HG03159 (cell line): Measurements from ENCODE around the gene YKT6.

Source experiments
- ATAC-seq: cut with Tn5 transposase; IDR thresholded peaks from one replicate; pipeline ENCODE4 v1.9.1; 2021; ENCODE audit warnings: mild to moderate bottlenecking, moderate library complexity; ENCODE audit not compliant: unreplicated experiment

Gene YKT6

DNA sequence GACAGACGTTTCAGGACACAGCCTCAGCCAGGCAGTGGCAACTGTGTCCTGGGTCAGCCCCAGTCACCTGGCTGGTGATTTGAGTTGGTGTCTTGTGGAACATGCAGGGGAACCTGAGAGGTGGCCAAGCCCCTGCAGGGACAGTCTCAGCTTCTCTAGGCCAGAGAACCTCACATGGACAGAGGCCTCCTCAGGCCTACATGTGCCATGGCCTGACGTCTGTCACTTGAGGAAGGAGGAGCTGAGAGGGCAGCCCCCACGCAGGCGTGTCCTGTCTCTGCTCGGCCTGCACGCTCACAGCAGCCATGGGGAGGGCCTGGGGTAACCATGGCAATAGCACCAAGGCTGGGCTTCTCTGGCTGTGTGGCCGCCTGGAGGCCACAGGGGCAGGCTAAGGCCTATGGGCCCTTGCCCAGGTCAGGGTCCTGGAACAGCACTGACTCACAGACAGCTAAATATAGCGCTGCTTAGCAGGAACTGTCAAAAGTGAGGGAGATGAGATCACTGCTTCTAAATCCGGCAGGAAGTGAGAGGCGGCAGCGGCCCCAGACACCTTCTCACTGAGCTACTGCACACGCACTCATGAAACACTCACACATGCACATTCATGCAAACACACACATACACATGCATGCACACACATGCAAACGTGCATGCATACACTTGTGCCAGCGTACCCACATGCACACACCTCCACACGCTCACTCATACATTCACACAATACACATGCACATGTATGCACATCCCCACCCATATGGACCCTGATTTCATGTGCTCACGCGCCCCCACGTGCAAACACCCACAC is 57.0 kb downstream of the YKT6 start:
- peak; percentile 88 for ATAC-seq

DNA sequence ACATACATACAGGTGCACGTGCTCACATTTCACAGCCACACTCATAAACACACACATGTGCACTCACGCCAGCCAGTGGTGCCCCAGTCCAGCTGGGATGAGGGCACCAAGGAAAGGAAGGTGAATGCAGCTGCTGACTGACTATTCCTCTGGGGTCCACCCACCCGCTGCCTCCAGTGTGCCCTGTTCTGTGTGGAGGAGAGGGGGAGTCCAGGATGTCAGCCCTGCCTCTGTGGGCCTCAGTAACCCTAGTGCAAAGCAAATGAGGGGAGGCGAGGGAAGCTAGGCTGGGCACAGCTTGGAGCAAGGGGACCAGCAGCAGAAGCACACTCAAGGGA is 57.6 kb downstream of the YKT6 start:
- ATAC-seq: no peak

DNA sequence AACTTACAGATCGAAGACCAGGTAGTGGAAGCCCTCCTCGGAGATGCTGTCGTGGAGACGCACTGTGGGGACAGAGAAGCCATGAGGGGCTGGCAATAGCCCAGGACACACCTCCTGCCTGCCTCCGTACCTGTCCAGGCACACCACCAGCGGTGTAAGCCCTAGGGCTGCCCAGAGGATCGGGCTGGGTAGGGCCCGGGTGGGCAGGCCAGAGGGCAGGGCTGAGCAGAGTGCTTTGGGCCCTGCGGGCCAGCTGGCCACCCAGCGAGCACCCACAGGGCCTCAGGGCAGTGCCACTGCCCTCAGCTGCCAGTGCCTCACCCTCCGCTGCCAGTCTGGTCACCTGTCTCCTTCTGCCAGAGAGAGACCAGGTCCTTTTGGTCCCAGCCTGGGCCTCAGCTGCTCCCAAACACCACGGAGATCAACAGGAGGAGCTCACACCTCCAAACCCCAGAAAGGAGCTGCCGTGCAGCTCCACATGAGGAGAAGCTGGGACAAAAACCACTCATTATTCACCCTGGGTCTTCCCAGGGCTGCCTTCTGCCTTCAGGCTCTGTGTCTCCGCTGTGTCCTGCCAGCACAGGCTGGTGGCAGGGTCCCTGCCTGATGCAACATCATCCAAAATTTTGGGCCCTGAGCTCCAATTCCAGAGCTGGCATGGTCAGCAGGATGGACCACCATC is 58.2 kb downstream of the YKT6 start:
- no peak for ATAC-seq

DNA sequence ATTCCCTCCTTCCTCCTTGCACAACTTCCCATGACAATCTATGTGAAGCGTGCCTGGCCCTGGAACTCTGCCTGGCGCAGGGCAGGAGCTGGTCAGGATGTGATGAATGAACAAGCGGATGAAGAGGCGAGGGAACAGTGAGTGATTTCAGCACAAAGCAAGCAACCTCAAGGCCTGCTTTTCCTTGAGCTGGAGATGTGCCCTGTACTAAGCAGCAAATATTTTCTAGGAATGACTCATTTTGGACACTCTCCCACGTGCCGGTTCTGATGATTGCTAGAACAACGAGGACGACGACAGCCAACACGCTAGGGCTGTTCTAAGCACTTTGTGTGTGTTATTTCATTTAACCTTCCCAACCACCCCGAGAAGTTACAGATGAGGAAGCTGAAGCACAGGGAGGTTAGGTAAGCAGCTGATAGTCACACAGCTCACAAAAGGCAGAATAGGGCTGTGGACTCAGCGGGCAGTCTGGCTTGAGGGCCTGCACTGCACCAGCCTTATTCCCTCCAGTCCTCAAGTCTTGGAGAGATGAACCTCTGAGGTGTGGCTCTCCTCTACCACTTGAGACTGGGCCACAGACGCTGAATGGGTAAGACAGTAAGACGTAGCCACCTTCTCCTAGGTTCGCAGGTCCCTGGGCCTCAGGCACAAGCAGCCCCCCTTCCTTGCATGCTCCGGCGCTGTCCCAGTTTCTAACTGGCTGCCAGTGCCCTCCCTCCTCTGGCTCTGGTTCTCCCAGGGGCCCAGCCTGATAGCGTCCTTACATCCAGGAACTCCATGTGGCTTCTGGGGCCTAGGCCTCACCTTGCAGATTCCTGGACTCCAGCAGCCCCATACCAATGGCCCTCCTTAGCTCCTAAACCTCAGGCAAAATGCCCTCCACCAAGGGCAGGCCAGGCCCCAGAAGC is 59.0 kb downstream of the YKT6 start:
- ATAC-seq: no peak

DNA sequence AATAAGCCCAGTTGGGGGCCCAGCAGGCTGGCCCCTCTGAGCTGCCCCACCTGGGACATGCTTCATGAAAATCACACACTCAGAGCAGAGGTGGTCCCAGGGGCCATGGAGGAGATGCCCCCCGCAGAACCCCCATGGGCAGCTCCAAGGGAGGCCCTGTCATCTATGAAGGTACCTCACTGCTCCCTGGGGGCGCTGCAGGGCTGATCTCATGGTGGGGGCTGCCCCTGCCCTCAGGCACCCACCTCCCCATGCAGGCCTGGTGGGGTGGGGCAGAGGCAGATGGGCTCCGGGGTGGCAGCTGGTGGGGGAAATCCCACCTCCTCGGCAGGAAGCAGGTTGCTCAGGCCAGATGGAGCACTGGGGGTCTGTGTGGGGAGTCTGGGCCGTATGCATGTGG is 60.5 kb downstream of the YKT6 start:
- no peak for ATAC-seq

DNA sequence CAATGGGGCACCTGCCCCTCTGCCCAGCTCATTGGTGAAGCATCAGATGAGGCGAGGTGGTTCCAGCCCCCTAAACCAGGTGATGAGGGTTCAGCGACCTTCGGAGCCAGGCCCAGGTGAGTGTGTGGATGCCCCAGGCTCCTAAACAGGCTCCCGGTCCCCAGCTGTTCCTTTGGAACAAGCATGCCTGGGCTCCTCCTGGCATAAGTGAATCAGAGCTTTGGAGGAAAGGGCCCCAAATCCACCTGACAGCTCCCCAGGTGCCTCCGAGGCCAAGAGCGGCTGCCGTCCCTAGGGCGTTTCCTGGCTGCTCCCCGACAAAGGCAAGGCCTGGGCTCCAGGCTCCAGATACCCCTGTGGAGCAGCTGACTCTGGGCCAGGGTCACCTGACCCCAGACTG is 61.3 kb downstream of the YKT6 start:
- no peak for ATAC-seq

DNA sequence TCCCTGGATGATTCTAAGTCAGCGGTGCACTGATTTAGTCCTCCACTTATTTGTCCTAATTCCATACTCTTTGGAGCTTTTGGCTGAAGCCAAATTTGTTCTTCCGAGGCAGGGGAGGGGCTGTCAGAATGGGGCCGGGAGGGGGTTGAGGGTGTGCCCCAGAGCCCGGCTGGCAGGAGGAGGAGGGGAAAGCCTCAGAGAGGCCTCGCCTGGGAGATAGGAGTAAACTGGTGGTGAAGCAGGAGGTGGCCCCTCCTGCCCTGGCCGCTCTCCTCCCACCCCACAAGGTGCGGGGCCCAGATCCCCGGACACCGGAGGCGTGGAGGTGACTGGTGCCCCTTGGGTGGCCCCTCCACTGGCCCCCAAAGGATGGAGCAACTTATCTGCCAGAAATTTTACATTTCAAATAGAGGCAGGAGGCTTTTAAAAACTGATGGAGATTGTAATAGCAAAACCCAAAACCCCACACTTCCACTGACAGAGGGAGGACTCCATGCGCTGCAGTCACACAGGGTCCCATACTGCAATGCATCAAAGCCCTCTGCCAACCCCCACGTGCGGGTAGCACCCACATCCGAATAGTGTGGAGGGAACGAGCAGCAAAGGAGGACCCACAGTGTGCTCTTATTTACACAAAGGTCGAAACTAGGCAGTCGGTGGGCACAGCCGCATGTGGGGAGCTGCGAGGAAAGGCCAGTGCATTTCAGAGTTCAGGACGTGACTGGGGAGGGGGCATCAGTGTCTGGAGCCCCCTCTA is 62.7 kb downstream of the YKT6 start:
- ATAC-seq: no peak
